NB4 (cell line): ENCODE results near the gene FAM3B.

ENCODE experiments used
- DNase-seq: peaks from one replicate; pipeline ENCODE4 v3.0.0; 2010; ENCODE audit warnings: low read depth
- H3K4me3 ChIP-seq: one replicate; pipeline ENCODE4 v1.5.1; 2011; ENCODE audit warnings: mild to moderate bottlenecking, low read depth, low read length, moderate library complexity
- MYC ChIP-seq: IDR thresholded peaks from 2 replicates; pipeline ENCODE4 v1.6.1; 2011; ENCODE audit warnings: low read depth, low read length
- POLR2A ChIP-seq: IDR thresholded peaks from 2 replicates; pipeline ENCODE4 v1.6.1; 2011; ENCODE audit warnings: mild to moderate bottlenecking; ENCODE audit not compliant: insufficient read length; ENCODE audit errors: extremely low read depth
- TF ChIP-seq, protein P1 (sequence below): IDR thresholded peaks from 2 replicates; pipeline ENCODE4 v1.6.1; 2011; ENCODE audit warnings: low read depth, low read length
- TF ChIP-seq, protein P2 (sequence below): IDR thresholded peaks from one replicate; pipeline ENCODE4 v1.5.1; 2012; ENCODE audit warnings: low read depth, low read length

Gene FAM3B

DNA sequence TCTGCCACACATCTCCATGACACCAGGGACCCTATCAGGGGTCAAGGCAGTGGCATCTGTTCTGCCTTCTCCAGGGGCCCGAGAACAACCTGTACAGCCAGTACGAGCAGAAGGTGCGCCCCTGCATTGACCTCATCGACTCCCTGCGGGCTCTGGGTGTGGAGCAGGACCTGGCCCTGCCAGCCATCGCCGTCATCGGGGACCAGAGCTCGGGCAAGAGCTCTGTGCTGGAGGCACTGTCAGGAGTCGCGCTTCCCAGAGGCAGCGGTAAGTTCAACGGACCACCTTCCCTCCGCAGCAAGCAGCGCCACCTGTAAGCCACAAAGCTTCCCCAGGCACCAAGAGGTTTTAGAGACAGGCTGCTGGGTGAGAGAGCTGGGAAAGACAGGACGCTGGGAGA lies 61.1 kb downstream of the FAM3B start:
- DNase-seq, result no peak
- H3K4me3 ChIP-seq, result no peak overlapping the region
- TF ChIP-seq, protein P1, sequence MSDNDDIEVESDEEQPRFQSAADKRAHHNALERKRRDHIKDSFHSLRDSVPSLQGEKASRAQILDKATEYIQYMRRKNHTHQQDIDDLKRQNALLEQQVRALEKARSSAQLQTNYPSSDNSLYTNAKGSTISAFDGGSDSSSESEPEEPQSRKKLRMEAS, result no peak
- TF ChIP-seq MYC (no peak), POLR2A (no peak)
- TF ChIP-seq, protein P2, sequence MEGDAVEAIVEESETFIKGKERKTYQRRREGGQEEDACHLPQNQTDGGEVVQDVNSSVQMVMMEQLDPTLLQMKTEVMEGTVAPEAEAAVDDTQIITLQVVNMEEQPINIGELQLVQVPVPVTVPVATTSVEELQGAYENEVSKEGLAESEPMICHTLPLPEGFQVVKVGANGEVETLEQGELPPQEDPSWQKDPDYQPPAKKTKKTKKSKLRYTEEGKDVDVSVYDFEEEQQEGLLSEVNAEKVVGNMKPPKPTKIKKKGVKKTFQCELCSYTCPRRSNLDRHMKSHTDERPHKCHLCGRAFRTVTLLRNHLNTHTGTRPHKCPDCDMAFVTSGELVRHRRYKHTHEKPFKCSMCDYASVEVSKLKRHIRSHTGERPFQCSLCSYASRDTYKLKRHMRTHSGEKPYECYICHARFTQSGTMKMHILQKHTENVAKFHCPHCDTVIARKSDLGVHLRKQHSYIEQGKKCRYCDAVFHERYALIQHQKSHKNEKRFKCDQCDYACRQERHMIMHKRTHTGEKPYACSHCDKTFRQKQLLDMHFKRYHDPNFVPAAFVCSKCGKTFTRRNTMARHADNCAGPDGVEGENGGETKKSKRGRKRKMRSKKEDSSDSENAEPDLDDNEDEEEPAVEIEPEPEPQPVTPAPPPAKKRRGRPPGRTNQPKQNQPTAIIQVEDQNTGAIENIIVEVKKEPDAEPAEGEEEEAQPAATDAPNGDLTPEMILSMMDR, result no peak

DNA sequence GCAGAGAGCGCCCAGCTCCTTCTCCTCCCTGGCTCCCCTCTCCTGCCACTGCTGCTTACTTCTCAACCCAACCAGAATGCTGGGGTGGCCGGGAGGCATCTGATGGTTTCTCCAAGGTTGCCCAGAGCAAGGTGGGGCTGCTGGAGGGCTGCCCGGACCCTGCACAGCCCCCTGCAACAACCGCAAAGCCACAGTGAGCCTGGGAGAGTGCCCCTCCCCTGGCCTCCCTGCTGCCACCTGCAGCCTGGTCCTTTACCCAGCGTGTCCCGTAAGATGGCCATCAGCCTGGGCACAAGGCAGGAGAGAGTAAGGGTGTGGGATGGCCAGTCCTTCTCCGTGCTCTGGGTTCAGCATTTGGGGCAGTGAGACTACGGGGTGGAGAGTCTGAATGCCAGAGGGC lies 62.2 kb downstream of the FAM3B start:
- no peak for DNase-seq
- no peak overlapping the region for H3K4me3 ChIP-seq
- TF ChIP-seq MYC, result no peak
- TF ChIP-seq, protein P1, result no peak
- TF ChIP-seq POLR2A, result no peak
- TF ChIP-seq, protein P2, result no peak

DNA sequence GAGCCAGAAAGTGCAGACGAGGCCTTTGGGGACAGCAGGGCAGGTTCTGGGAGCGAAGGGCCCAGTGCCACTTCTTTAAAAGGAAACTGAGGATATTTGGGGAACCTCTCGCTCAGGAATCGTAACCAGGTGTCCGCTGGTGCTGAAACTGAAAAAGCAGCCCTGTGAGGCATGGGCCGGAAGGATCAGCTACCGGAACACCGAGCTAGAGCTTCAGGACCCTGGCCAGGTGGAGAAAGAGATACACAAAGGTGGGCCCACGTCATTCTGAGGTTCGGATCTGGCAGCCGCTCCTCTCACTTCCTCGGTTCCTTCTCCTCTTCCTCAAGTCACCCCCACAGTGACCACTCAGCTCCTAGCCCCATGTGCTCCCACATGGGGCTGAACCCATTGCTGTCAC lies 63.3 kb downstream of the FAM3B start:
- no peak overlapping the region for H3K4me3 ChIP-seq
- TF ChIP-seq, protein P2, result no peak
- TF ChIP-seq MYC (no peak), POLR2A (no peak)
- TF ChIP-seq, protein P1, result no peak
- no peak for DNase-seq

DNA sequence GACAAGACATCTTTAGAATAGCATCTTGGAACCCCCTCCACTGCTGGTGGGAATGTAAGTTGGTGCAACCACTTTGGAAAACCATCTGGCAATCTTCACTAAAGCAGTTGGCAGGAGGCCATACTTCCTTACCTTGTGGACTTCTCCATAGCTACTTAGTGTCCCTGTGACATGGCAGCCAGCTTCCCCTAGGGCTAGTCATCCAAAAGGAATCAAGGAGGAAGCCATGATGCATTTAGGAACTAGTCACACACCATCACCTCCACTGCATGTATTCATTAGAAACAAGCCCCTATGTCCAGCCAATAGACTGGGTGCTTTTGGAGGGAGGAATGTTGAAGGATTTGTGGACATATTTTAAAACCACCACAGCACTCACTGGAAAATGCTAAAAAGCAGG lies 65.1 kb downstream of the FAM3B start:
- H3K4me3 ChIP-seq, result no peak overlapping the region
- TF ChIP-seq, protein P1, result no peak
- no peak for TF ChIP-seq MYC
- TF ChIP-seq, protein P2, result no peak
- TF ChIP-seq POLR2A, result no peak
- DNase-seq, result no peak

DNA sequence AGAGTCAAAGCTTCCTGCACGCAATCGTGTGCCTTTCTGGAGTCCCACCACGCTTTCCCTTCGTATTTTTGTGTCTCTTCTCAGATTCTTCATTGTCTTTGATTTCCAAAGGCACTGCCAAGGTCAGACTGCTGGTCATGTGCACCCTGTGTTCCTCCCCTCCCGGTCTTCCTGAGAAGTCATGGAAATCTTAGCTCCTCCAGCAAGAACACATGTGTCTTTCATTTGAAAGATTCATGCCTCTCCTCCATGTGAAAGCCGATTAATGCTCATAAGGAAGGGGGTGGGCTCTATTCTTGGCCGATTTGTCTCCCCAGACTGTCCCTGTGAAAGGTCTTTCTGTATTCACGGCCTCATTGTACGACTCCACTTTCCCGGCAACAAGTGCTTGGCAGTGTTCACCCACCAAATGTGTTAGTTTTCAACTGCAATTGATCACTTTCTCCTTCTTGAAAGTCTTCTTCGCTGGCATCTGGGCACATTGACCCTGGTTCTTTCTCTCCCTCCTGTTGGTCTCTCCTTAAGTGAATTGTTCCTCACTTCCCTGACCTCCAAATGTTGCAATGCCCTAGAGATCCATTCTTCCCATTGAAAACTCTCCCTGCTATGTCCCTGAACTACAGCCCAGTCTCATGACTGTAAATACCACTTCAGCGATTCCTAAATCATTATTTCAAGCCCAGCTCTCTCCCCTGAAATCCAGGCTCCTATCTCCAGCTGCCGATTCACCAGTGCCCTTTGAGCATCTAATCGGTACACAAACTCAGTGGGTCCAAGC lies 70.6 kb downstream of the FAM3B start:
- TF ChIP-seq, protein P2, result no peak
- TF ChIP-seq MYC, result no peak
- no peak for TF ChIP-seq POLR2A
- TF ChIP-seq, protein P1, result no peak
- DNase-seq, result no peak
- H3K4me3 ChIP-seq, result no peak overlapping the region
